Activated CD8-positive, alpha-beta memory T cell treated with anti-CD3 and anti-CD28 coated beads for 48 hours (primary cell): Measurements from ENCODE around the gene P2RY4.
"Not testable (repeated sequence)": the region's sequence is repeated elsewhere in the genome, so short reads cannot be mapped to it uniquely, and the experiment has no call there.

Experiments used
- DNase-seq, 3 experiments: peaks; one replicate each; pipeline ENCODE4 v3.0.0-alpha.2; 2020; ENCODE audit warnings: low read depth in 2 of 3, low spot score in 2 of 3

P2RY4 gene

GRCh38 chrX:70244881-70245280, 15.1 kb downstream of the P2RY4 start:
- no peak for DNase-seq

- not testable (repeated sequence) for DNase-seq
Observed at GRCh38 chrX:70243601-70244000, 16.4 kb downstream of the P2RY4 start.

GRCh38 chrX:70241501-70241900, 18.5 kb downstream of the P2RY4 start:
- no peak for DNase-seq

GRCh38 chrX:70240751-70241150, 19.3 kb downstream of the P2RY4 start:
- no peak for DNase-seq

GRCh38 chrX:70234355-70234754, 25.6 kb downstream of the P2RY4 start, which contains the start of gene AWAT1:
Gene AWAT1, plus strand, starts transcription at chrX:70234655. Its CDS starts 41 bp downstream, at chrX:70234696.
- no peak for DNase-seq

GRCh38 chrX:70231666-70232065, 28.3 kb downstream of the P2RY4 start:
- DNase-seq = no peak

- no peak for DNase-seq
Observed at GRCh38 chrX:70226687-70227086, 33.3 kb downstream of the P2RY4 start.

- no peak for DNase-seq
Observed at GRCh38 chrX:70226048-70226447, 34.0 kb downstream of the P2RY4 start.

GRCh38 chrX:70219938-70220764, 39.9 kb downstream of the P2RY4 start:
- DNase-seq = no peak

- not testable (repeated sequence) for DNase-seq
Observed at GRCh38 chrX:70209570-70209969, 50.4 kb downstream of the P2RY4 start.

GRCh38 chrX:70208479-70208878, 51.5 kb downstream of the P2RY4 start:
- no peak for DNase-seq
